H1 (cell line): ENCODE data around the gene MECP2.

Source experiments
- EP300 ChIP-seq, 2 experiments: IDR thresholded peaks; 1 replicate in 1 of 2; 2 replicates in 1 of 2; pipeline ENCODE4 v1.6.1; 2011 to 2012; ENCODE audit warnings: low read depth in 2 of 2, low read length in 2 of 2, mild to moderate bottlenecking in 2 of 2, borderline replicate concordance in 1 of 2, inconsistent platforms in 1 of 2, moderate library complexity in 1 of 2
- GTF2F1 ChIP-seq: IDR thresholded peaks from 2 replicates; pipeline ENCODE4 v1.6.1; 2012; ENCODE audit warnings: low read depth, low read length, improper control_type of control experiment, borderline replicate concordance
- HDAC2 ChIP-seq, 2 experiments: fragments of 300-600 bp in 1 of 2; sonication (generic) in 1 of 2; IDR thresholded peaks; 2 replicates each; pipeline ENCODE4 v1.6.1; 2011 to 2012; ENCODE audit warnings: low read depth in 2 of 2, low read length in 2 of 2, mild to moderate bottlenecking in 2 of 2, moderate library complexity in 2 of 2, borderline replicate concordance in 1 of 2, inconsistent platforms in 1 of 2
- POLR2A ChIP-seq, 2 experiments: IDR thresholded peaks; 1 replicate in 1 of 2; 2 replicates in 1 of 2; pipeline ENCODE4 v1.6.1; 2011; ENCODE audit warnings: low read depth in 2 of 2, low read length in 2 of 2, mild to moderate bottlenecking in 2 of 2; ENCODE audit errors: control extremely low read depth in 1 of 2
- RFX5 ChIP-seq: IDR thresholded peaks from 2 replicates; pipeline ENCODE4 v1.6.1; 2011; ENCODE audit warnings: low read depth, low read length, improper control_type of control experiment, borderline replicate concordance
- SAP30 ChIP-seq: fragments of 300-600 bp; sonication (generic); IDR thresholded peaks from 2 replicates; pipeline ENCODE4 v1.7.1; 2012; ENCODE audit warnings: low read length, moderate library complexity, mild to moderate bottlenecking, inconsistent platforms; ENCODE audit not compliant: insufficient read depth, insufficient replicate concordance
- SIN3A ChIP-seq, 2 experiments: IDR thresholded peaks in 1 of 2; conservative IDR thresholded peaks in 1 of 2; 2 replicates each; pipeline ENCODE4 v1.6.1; 2011 to 2012; ENCODE audit warnings: low read length in 2 of 2, improper control_type of control experiment in 1 of 2, low read depth in 1 of 2, mild to moderate bottlenecking in 1 of 2
- SIX5 ChIP-seq: IDR thresholded peaks from 2 replicates; pipeline ENCODE4 v1.6.1; 2011; ENCODE audit warnings: mild to moderate bottlenecking, low read depth, low read length
- SP1 ChIP-seq: IDR thresholded peaks from 2 replicates; pipeline ENCODE4 v1.6.1; 2011; ENCODE audit warnings: low read depth, low read length
- SRF ChIP-seq: IDR thresholded peaks from 2 replicates; pipeline ENCODE4 v1.6.1; 2011; ENCODE audit warnings: mild to moderate bottlenecking, low read depth, low read length, moderate library complexity
- TF ChIP-seq, protein P1 (sequence below): IDR thresholded peaks from 2 replicates; pipeline ENCODE4 v1.6.1; 2012; ENCODE audit warnings: inconsistent platforms
- TF ChIP-seq, protein P2 (sequence below), 3 experiments: IDR thresholded peaks; 1 replicate in 2 of 3; 2 replicates in 1 of 3; pipeline versions ENCODE4 v1.5.1 to v1.6.1; 2011; ENCODE audit warnings: low read length in 3 of 3, mild to moderate bottlenecking in 3 of 3, inconsistent platforms in 2 of 3, low read depth in 1 of 3, moderate library complexity in 1 of 3; ENCODE audit not compliant: insufficient read depth in 1 of 3; ENCODE audit errors: control extremely low read depth in 1 of 3

DNA sequence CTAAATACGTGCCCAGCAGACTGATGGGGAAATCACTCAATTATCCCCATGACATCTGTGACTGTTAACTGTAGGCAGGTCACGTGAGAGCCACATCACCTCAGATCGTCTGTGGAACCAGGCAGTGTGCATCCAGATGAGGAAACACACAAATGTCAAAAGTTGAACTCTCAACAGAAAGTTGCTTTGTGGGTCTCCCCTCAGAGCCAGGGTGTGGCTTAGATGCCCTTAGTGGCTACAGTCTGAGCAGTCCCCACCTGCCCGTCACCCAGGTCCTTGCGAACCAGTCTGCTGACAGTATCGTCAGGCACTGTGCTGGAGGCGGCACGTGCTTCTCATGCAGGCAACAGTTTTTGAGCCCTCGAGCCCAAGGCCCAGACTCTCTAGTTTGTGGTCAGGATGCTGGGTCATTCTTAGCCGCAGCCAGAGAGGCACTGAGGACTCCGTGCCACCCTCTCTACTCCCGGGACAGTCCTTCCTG is 114.2 kb downstream of the MECP2 start:
- TF ChIP-seq RFX5 (no peak), SIX5 (no peak), POLR2A (IDR thresholded peaks at IDR 0.05; ENCODE audit: control extremely low read depth in 1 of 2, low read depth in 2 of 2, low read length in 2 of 2) (no peak), HDAC2 (IDR thresholded peaks at IDR 0.05; ENCODE audit: borderline replicate concordance in 1 of 2, low read depth in 2 of 2, low read length in 2 of 2) (no peak), SP1 (no peak), GTF2F1 (no peak), SAP30 (no peak), EP300 (IDR thresholded peaks at IDR 0.05; ENCODE audit: borderline replicate concordance in 1 of 2, low read depth in 2 of 2, low read length in 2 of 2) (no peak), SIN3A (conservative IDR thresholded peaks at IDR 0.05 in 1 of 2, IDR thresholded peaks at IDR 0.05 in 1 of 2; ENCODE audit: low read depth in 1 of 2, low read length in 2 of 2) (no peak), SRF (no peak)
- TF ChIP-seq, protein P1, sequence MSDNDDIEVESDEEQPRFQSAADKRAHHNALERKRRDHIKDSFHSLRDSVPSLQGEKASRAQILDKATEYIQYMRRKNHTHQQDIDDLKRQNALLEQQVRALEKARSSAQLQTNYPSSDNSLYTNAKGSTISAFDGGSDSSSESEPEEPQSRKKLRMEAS: no peak
- TF ChIP-seq, protein P2, sequence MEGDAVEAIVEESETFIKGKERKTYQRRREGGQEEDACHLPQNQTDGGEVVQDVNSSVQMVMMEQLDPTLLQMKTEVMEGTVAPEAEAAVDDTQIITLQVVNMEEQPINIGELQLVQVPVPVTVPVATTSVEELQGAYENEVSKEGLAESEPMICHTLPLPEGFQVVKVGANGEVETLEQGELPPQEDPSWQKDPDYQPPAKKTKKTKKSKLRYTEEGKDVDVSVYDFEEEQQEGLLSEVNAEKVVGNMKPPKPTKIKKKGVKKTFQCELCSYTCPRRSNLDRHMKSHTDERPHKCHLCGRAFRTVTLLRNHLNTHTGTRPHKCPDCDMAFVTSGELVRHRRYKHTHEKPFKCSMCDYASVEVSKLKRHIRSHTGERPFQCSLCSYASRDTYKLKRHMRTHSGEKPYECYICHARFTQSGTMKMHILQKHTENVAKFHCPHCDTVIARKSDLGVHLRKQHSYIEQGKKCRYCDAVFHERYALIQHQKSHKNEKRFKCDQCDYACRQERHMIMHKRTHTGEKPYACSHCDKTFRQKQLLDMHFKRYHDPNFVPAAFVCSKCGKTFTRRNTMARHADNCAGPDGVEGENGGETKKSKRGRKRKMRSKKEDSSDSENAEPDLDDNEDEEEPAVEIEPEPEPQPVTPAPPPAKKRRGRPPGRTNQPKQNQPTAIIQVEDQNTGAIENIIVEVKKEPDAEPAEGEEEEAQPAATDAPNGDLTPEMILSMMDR (IDR thresholded peaks at IDR 0.05; ENCODE audit: control extremely low read depth in 1 of 3, insufficient read depth in 1 of 3, low read depth in 1 of 3, low read length in 3 of 3): no peak
